ENCODE data around the gene BTAF1.
"Not testable (repeated sequence)": the region's sequence is repeated elsewhere in the genome, so short reads cannot be mapped to it uniquely, and the experiment has no call there.

BTAF1 gene

GRCh38 chr10:91983416-91983815 is 59.8 kb downstream of the BTAF1 start:
- no peak for TF ChIP-seq ZNF274 (IDR thresholded peaks at IDR 0.05; ENCODE audit: low read depth, low read length)
- no peak overlapping the region for H3K4me3 ChIP-seq (ENCODE audit: low read length)

GRCh38 chr10:91987397-91988037 is 63.9 kb downstream of the BTAF1 start:
- H3K4me3 ChIP-seq (ENCODE audit: low read length) = no peak overlapping the region
- no peak for TF ChIP-seq ZNF274 (IDR thresholded peaks at IDR 0.05; ENCODE audit: low read depth, low read length)

DNA sequence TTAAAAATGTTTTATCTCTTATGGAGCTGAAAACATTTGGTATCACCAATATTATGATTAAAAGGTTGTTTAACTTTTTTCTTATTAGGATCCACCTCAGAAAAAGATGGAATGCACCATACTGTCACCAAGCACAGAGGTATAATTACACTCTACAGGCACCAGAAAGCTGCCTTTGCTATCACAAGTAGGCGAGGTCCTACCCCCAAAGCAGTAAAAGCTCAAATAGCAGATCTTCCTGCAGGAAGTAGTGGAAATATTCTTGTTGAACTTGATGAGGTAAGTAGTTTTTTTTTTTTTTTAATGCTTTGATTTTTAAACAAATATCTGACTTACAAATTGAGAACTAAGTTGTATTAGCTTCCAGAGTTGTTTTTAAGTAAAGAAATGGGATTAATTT is 68.5 kb downstream of the BTAF1 start:
- TF ChIP-seq ZNF274 (IDR thresholded peaks at IDR 0.05; ENCODE audit: low read depth, low read length) = no peak
- H3K4me3 ChIP-seq (ENCODE audit: low read length) = no peak overlapping the region

DNA sequence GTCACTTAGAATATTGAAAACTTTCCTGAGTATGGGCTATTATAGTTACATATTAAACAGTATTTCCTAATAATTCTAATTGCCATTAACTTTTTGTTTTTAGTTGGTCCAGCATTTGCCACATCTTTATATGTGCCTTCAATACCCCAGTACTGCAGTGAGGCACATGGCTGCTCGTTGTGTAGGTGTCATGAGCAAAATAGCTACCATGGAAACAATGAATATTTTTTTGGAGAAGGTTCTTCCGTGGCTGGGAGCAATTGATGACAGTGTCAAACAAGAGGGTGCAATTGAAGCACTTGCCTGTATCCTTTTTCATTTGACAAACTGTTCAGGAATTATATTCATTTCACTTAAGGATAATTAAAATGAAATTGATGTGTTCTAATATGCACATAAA is 72.7 kb downstream of the BTAF1 start:
- TF ChIP-seq ZNF274 (IDR thresholded peaks at IDR 0.05; ENCODE audit: low read depth, low read length) = no peak
- H3K4me3 ChIP-seq (ENCODE audit: low read length) = no peak overlapping the region

DNA sequence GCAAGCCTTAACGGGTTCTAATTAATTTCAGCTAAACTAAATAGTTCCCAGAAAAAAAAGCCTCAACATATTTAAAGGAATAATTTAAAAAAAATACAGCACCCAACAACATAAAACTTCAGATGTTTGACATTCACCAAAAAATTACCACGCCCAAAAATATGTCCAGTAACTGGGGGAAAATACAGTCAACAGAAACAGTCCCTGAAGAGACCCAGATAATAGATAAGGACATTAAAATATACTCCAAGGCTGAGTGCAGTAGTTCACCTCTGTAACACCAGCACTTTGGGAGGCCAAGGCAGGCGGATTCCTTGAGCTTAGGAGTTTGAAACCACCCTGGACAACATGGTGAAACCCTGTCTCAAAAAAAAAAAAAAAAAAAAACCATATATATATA is 78.0 kb downstream of the BTAF1 start:
- H3K4me3 ChIP-seq (ENCODE audit: low read length) = no peak overlapping the region
- TF ChIP-seq ZNF274 (IDR thresholded peaks at IDR 0.05; ENCODE audit: low read depth, low read length) = no peak

DNA sequence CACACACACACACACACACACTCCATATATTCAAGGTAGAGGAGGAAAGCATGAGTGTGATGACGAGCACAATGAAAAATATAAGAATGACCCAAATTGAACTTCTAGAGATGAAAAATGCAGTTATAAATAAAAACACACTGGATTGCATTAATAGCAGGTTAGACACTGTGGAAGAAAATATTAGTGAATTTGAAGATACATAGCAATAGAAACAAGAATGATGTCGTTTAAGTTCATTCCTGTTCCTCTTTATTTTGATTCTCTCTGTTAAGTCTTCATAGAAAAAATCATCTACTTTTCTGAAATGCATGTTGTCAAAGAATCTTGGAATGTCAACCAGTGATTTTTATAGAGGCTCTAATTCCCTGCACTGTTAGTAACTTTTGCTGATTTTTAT is 78.4 kb downstream of the BTAF1 start:
- H3K4me3 ChIP-seq (ENCODE audit: low read length) = no peak overlapping the region
- no peak for TF ChIP-seq ZNF274 (IDR thresholded peaks at IDR 0.05; ENCODE audit: low read depth, low read length)

DNA sequence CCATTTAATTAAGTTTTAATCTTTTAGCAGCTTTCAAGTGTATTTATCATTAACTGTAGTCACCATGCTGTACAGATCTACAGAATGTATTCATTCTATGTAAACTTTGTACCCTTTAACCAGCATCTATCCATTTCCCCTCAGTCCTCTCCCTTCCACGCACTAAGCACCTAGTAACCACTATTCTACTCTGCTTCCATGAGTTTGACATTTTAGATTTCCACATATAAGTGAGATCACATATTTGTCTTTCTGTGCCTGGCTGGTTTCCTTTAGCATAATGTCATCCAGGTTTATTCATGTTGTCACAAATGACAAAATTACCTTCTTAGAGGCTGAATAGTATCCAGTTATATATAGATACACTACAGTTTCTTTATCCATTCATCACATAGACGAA is 79.7 kb downstream of the BTAF1 start:
- H3K4me3 ChIP-seq (ENCODE audit: low read length) = no peak overlapping the region

GRCh38 chr10:92005978-92006377 is 82.4 kb downstream of the BTAF1 start:
- no peak overlapping the region for H3K4me3 ChIP-seq (ENCODE audit: low read length)
- no peak for TF ChIP-seq ZNF274 (IDR thresholded peaks at IDR 0.05; ENCODE audit: low read depth, low read length)

More for the DNA sequence above, 79.7 kb downstream of the BTAF1 start:
- no peak for TF ChIP-seq ZNF274 (IDR thresholded peaks at IDR 0.05; ENCODE audit: low read depth, low read length)

GRCh38 chr10:92009445-92009844 is 85.9 kb downstream of the BTAF1 start:
- no peak for TF ChIP-seq ZNF274 (IDR thresholded peaks at IDR 0.05; ENCODE audit: low read depth, low read length)
- no peak overlapping the region for H3K4me3 ChIP-seq (ENCODE audit: low read length)

DNA sequence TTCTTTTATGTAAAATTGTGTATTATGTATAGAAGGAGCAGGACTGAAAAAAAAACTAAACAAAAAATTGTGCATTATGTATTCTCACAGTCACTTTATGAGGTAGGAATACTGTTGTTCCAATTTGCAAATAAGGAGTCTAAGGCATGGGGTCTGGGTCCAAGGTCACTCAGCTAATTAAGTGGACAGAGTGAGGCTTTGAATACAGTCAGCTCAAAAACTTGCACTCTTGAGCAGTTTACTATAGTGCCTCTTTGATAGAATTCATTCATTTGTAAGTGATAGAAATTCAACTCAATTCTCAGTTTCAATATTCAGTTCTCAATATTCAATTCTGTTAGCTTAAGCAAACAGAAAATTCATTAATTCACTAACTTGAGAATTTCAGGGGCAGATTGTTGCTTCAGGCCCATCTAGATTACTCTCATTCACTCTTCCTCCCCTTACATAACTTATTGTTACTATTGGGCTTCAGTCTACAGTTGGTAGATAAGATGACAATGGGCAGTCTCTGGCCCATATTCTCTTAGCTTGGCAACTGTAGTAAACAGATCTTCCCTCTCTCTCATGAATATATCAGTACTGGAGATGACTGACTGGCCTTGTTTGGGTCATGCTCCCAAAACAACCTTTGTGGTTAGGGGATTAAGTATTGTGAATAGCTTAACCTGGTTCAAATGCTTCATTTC is 86.6 kb downstream of the BTAF1 start:
- H3K4me3 ChIP-seq (ENCODE audit: low read length) = no peak overlapping the region

GRCh38 chr10:92011560-92012214 is 88.1 kb downstream of the BTAF1 start:
- no peak for TF ChIP-seq ZNF274 (IDR thresholded peaks at IDR 0.05; ENCODE audit: low read depth, low read length)
- no peak overlapping the region for H3K4me3 ChIP-seq (ENCODE audit: low read length)

More for the DNA sequence above, 86.6 kb downstream of the BTAF1 start:
- no peak for TF ChIP-seq ZNF274 (IDR thresholded peaks at IDR 0.05; ENCODE audit: low read depth, low read length)

GRCh38 chr10:92014620-92015019 is 91.0 kb downstream of the BTAF1 start:
- no peak overlapping the region for H3K4me3 ChIP-seq (ENCODE audit: low read length)
- no peak for TF ChIP-seq ZNF274 (IDR thresholded peaks at IDR 0.05; ENCODE audit: low read depth, low read length)

DNA sequence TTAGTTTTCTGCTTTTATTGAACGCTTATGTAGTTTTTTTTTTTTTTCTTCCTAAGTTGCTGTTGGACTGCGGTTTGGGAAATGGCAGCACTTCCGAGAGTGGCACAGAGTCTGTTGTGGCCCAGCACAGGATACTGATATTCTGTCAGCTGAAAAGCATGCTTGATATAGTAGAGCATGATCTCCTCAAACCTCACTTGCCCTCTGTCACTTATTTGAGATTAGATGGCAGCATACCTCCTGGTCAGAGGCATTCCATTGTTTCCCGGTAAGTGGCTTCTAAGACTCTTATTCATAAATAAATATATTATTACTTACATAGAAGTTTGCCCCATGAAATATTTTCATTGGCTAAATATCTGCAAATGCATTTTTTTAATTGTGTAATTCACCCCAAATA is 101.1 kb downstream of the BTAF1 start:
- no peak for TF ChIP-seq ZNF274 (IDR thresholded peaks at IDR 0.05; ENCODE audit: low read depth, low read length)
- no peak overlapping the region for H3K4me3 ChIP-seq (ENCODE audit: low read length)

GRCh38 chr10:92025340-92025739 is 101.8 kb downstream of the BTAF1 start:
- not testable (repeated sequence) for H3K4me3 ChIP-seq (ENCODE audit: low read length)

DNA sequence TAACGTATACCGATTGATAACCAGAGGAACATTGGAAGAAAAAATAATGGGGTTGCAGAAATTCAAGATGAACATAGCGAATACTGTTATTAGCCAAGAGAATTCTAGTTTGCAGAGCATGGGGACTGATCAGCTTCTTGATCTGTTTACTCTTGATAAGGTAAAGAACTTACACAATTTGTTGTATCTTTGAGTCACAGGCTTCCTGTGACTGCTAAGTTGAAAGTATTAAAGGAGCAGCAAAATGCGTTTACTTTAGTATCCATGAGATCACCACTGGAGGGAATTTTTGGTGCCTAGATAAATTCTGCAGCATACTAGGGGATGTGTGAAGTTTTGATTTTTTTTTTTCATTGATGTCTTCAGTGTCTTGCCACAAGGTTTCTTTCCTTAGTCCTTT is 103.6 kb downstream of the BTAF1 start:
- H3K4me3 ChIP-seq (ENCODE audit: low read length) = no peak overlapping the region
- no peak for TF ChIP-seq ZNF274 (IDR thresholded peaks at IDR 0.05; ENCODE audit: low read depth, low read length)
